Breast epithelium (tissue), 4 donors: Measurements from ENCODE around the gene C2orf74. TPM values are rescaled to one million over a fixed set of nuclear protein-coding genes. Genes with fewer than 3 reads are reported as not detected.

Experiments
- DNase-seq, 2 donors: peaks; one replicate each; pipeline ENCODE4 v3.0.0-alpha.2; 2019; ENCODE audit warnings: low spot score in 2 of 2
- H3K27ac ChIP-seq, 2 donors: fragments of 200-600 bp; sonication (generic) in 1 of 2; one replicate each; pipeline ENCODE4 v1.5.1; 2016 to 2019; ENCODE audit warnings: mild to moderate bottlenecking in 1 of 2
- H3K27me3 ChIP-seq, 2 donors: fragments of 200-600 bp; sonication (generic) in 1 of 2; one replicate each; pipeline versions ENCODE4 v1.5.1 to v1.6.0; 2017 to 2019; ENCODE audit warnings: control low read depth in 1 of 2, mild to moderate bottlenecking in 1 of 2
- H3K36me3 ChIP-seq: fragments of 200-600 bp; one replicate; pipeline ENCODE4 v1.5.1; 2019
- H3K4me1 ChIP-seq, 2 donors: fragments of 200-600 bp; sonication (generic); one replicate each; pipeline ENCODE4 v1.5.1; 2016 to 2019; ENCODE audit warnings: control low read depth in 1 of 2
- H3K4me3 ChIP-seq, 3 donors: fragments of 200-600 bp; sonication (generic); 1 replicate in 2 of 3; 2 replicates in 1 of 3; pipeline ENCODE4 v1.5.1; 2016 to 2019; ENCODE audit warnings: mild to moderate bottlenecking in 3 of 3, moderate library complexity in 2 of 3
- H3K9me3 ChIP-seq, 2 donors: fragments of 200-600 bp; sonication (generic) in 1 of 2; one replicate each; pipeline ENCODE4 v1.5.1; 2016 to 2019; ENCODE audit warnings: control low read depth in 1 of 2
- POLR2A ChIP-seq: fragments of 450-650 bp; IDR thresholded peaks from one replicate; pipeline ENCODE4 v1.6.1; 2016; ENCODE audit warnings: antibody characterized with exemption, mild to moderate bottlenecking, moderate library complexity
- POLR2AphosphoS5 ChIP-seq, 3 donors: sonication (generic); formaldehyde crosslinking; IDR thresholded peaks; one replicate each; pipeline ENCODE4 v1.6.1; 2017; ENCODE audit warnings: antibody characterized with exemption in 3 of 3
- intact Hi-C: fragments of 100-400 bp; cut with DNase I; formaldehyde crosslinking; loops from one replicate; pipeline ENCODE4 v1.15.1; 2023; ENCODE audit warnings: low total_unique reads
- total RNA-seq, 3 donors: library from RNA; depleted of rRNA; stranded (reverse); fragments of >200 nt; gene quantifications; one replicate each; pipeline ENCODE4 v1.1.0, GENCODE V29; 2016
- TF ChIP-seq, protein P1 (sequence below), 3 donors: fragments of 450-650 bp; IDR thresholded peaks; one replicate each; pipeline ENCODE4 v1.5.1; 2016 to 2017; ENCODE audit warnings: antibody characterized with exemption in 3 of 3, mild to moderate bottlenecking in 3 of 3, moderate library complexity in 3 of 3

Gene C2orf74
- total RNA-seq, 3 donors from 2014 or later: 15.7 to 40.5 (median 19.8) TPM

DNA sequence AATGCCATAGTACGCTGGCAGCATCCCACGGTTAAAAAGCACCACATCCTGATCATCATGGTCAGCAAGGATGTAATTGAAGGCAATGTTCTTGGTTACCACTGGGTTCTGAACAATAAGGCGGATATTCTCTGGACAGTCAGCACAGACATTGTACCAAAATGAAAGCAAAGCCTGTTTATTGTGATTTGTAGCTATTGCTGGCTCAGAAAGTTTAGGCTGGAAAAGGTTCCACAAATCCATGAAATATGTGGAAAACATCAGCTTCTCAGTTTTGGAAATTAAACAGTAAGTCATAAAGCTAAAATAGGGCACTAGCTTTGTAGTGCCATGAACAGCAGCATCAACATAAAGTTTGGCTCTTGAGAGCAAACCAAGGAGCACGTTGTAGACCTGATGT lies 52.2 kb downstream of the C2orf74 start:
- H3K4me1 ChIP-seq: no peaks in the 10 kb centered on the region
- no peak overlapping the region for H3K4me3 ChIP-seq
- TF ChIP-seq POLR2AphosphoS5 (IDR thresholded peaks at IDR 0.05) (no peak), POLR2A (no peak)
- TF ChIP-seq, protein P1, sequence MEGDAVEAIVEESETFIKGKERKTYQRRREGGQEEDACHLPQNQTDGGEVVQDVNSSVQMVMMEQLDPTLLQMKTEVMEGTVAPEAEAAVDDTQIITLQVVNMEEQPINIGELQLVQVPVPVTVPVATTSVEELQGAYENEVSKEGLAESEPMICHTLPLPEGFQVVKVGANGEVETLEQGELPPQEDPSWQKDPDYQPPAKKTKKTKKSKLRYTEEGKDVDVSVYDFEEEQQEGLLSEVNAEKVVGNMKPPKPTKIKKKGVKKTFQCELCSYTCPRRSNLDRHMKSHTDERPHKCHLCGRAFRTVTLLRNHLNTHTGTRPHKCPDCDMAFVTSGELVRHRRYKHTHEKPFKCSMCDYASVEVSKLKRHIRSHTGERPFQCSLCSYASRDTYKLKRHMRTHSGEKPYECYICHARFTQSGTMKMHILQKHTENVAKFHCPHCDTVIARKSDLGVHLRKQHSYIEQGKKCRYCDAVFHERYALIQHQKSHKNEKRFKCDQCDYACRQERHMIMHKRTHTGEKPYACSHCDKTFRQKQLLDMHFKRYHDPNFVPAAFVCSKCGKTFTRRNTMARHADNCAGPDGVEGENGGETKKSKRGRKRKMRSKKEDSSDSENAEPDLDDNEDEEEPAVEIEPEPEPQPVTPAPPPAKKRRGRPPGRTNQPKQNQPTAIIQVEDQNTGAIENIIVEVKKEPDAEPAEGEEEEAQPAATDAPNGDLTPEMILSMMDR (IDR thresholded peaks at IDR 0.05): no peak
- no peaks in the 10 kb centered on the region for H3K36me3 ChIP-seq
- H3K9me3 ChIP-seq: no peaks in the 10 kb centered on the region
- DNase-seq: no peak
- intact Hi-C loops: no loop called here
- H3K27me3 ChIP-seq: no peaks in the 10 kb centered on the region
- no peak overlapping the region for H3K27ac ChIP-seq

Other genes starting within 250 kb of the C2orf74 start
- gene PEX13, start 144.5 kb upstream of the C2orf74 start, total RNA-seq: 10 to 100 TPM; 25.1 to 58.2 (median 31.5) TPM
- 10 to 100 TPM in 1 of 3 donors, 1 to 10 TPM in 2; 8.2 to 16.2 (median 9.3) TPM for gene PUS10, start 143.9 kb upstream of the C2orf74 start, total RNA-seq
- gene SANBR, start 96.3 kb upstream of the C2orf74 start, total RNA-seq: 10 to 100 TPM in 1 of 3 donors, 1 to 10 TPM in 2; 7.0 to 16.8 (median 9.2) TPM